ENCODE data around the gene RNF32. TPM values are rescaled to one million over a fixed set of nuclear protein-coding genes. Genes with fewer than 3 reads are reported as not detected.

RNF32 gene
- total RNA-seq, 1 experiment from 2014 or later = 1.6 TPM

GRCh38 chr7:156611014-156612010 is 29.3 kb upstream of the RNF32 start:
- Mint-ChIP-seq H3K36me3 (ENCODE audit: insufficient read depth, unreplicated experiment) (no peaks in the 10 kb centered on the region), H3K9me3 (ENCODE audit: low read depth, unreplicated experiment) (no peaks in the 10 kb centered on the region), H3K27me3 (ENCODE audit: unreplicated experiment) (peaks cover 86% of the 10 kb centered on the region), H3K27ac (ENCODE audit: unreplicated experiment) (no peak overlapping the region), H3K4me1 (ENCODE audit: low read depth, unreplicated experiment) (peaks cover 7% of the 10 kb centered on the region), H3K4me3 (ENCODE audit: low read depth, unreplicated experiment) (no peak overlapping the region)
- intact Hi-C loops (cut with micrococcal nuclease; ENCODE audit: unreplicated experiment) = no loop called here
- BruUV-seq (replicated peaks) = no TSS peak
- CTCF ChIA-PET = no interaction called here
- no peak for DNase-seq
- TF ChIP-seq, protein P1, sequence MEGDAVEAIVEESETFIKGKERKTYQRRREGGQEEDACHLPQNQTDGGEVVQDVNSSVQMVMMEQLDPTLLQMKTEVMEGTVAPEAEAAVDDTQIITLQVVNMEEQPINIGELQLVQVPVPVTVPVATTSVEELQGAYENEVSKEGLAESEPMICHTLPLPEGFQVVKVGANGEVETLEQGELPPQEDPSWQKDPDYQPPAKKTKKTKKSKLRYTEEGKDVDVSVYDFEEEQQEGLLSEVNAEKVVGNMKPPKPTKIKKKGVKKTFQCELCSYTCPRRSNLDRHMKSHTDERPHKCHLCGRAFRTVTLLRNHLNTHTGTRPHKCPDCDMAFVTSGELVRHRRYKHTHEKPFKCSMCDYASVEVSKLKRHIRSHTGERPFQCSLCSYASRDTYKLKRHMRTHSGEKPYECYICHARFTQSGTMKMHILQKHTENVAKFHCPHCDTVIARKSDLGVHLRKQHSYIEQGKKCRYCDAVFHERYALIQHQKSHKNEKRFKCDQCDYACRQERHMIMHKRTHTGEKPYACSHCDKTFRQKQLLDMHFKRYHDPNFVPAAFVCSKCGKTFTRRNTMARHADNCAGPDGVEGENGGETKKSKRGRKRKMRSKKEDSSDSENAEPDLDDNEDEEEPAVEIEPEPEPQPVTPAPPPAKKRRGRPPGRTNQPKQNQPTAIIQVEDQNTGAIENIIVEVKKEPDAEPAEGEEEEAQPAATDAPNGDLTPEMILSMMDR (IDR thresholded peaks at IDR 0.05; ENCODE audit: unreplicated experiment) = no peak

DNA sequence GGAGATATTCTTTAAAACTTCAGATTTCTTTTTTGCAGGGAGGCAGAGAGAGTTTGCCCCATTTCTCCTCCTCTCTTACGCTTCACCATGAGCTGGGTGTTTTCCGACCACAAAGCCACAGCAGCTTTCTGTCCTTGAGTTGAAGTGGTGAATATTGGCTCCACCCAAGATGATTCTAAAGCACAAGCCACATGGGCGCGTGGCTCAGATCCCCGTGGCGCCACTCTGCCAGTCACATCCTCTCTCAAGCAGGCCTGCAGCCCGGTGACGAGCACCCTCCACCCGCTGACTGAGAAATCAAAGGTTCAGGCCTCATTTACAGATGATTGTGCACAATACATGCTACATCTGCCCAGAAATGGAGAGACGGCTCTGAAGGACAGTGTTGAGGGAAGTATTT is 27.6 kb upstream of the RNF32 start:
- Mint-ChIP-seq H3K36me3 (ENCODE audit: insufficient read depth, unreplicated experiment) (no peaks in the 10 kb centered on the region), H3K27ac (ENCODE audit: unreplicated experiment) (no peak overlapping the region), H3K27me3 (ENCODE audit: unreplicated experiment) (peaks cover 98% of the 10 kb centered on the region), H3K9me3 (ENCODE audit: low read depth, unreplicated experiment) (no peaks in the 10 kb centered on the region), H3K4me3 (ENCODE audit: low read depth, unreplicated experiment) (no peak overlapping the region), H3K4me1 (ENCODE audit: low read depth, unreplicated experiment) (peaks cover 7% of the 10 kb centered on the region)
- TF ChIP-seq, protein P1 (IDR thresholded peaks at IDR 0.05; ENCODE audit: unreplicated experiment) = no peak
- intact Hi-C loops (cut with micrococcal nuclease; ENCODE audit: unreplicated experiment) = no loop called here
- CTCF ChIA-PET = no interaction called here
- no peak for DNase-seq
- no TSS peak for BruUV-seq (replicated peaks)

- CTCF ChIA-PET = no interaction called here
- no peak for DNase-seq
- intact Hi-C loops (cut with micrococcal nuclease; ENCODE audit: unreplicated experiment) = no loop called here
- Mint-ChIP-seq H3K27me3 (ENCODE audit: unreplicated experiment) (peaks cover 95% of the 10 kb centered on the region), H3K4me1 (ENCODE audit: low read depth, unreplicated experiment) (peaks cover 7% of the 10 kb centered on the region), H3K4me3 (ENCODE audit: low read depth, unreplicated experiment) (no peak overlapping the region), H3K27ac (ENCODE audit: unreplicated experiment) (no peak overlapping the region), H3K9me3 (ENCODE audit: low read depth, unreplicated experiment) (no peaks in the 10 kb centered on the region), H3K36me3 (ENCODE audit: insufficient read depth, unreplicated experiment) (no peaks in the 10 kb centered on the region)
- TF ChIP-seq, protein P1 (IDR thresholded peaks at IDR 0.05; ENCODE audit: unreplicated experiment) = no peak
- BruUV-seq (replicated peaks) = no TSS peak
These were observed 25.9 kb upstream of the RNF32 start for GRCh38 chr7:156614434-156615264.

DNA sequence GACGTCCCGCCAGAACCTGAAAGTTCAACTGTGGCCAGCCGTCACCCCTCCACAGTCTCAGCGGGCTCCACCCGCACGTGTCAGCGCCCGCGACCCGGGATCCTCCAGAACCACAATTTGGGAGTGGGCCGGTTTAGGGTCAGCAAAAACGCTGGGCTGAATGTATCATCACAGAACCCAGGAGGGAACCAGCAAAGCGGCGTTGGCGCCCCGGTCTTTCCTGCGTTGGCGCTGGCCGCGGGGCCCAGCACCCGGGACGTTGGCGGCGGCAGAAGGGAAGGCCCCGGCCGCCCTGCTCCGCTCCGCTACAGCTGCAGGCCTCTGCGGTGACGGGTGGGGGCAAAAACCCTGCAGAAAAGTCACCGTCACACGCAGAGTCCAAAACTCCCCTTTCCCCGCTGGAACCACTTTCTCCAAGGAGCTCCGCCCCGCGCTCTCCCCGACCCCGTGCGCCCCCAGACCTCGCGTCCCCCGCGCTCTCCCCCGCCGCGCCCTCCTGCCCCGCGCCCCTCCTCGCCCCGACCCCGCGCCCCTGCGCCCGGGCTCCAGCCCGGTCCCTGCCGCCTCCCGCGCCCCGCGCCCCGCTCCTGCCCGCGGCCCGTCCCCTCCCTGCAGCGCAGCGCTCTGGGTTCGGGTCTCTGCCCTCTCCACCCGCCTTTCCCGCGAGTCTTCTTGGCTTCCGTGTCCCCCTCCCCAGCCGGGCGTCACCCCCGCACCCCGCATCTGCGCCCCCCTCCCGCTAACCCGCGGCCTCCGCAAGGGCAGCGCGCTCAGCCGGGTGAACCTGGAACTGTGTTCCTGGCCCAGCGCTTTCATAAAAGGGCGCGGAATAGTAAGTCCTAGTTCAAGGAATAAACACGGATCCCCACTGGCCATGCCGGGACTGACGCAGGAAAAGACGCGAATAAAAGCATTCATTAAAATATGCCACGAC is 24.0 kb upstream of the RNF32 start:
- CTCF ChIA-PET = no interaction called here
- no TSS peak for BruUV-seq (replicated peaks)
- TF ChIP-seq, protein P1 (IDR thresholded peaks at IDR 0.05; ENCODE audit: unreplicated experiment) = no peak
- Mint-ChIP-seq H3K4me1 (ENCODE audit: low read depth, unreplicated experiment) (peaks cover 7% of the 10 kb centered on the region), H3K36me3 (ENCODE audit: insufficient read depth, unreplicated experiment) (no peaks in the 10 kb centered on the region), H3K27ac (ENCODE audit: unreplicated experiment) (no peak overlapping the region), H3K4me3 (ENCODE audit: low read depth, unreplicated experiment) (no peak overlapping the region), H3K27me3 (ENCODE audit: unreplicated experiment) (peaks cover 91% of the 10 kb centered on the region), H3K9me3 (ENCODE audit: low read depth, unreplicated experiment) (no peaks in the 10 kb centered on the region)
- intact Hi-C loops (cut with micrococcal nuclease; ENCODE audit: unreplicated experiment) = no loop called here
- DNase-seq = no peak

Data from Calu3 (cell line).